Cardiac fibroblast (primary cell): Measurements from ENCODE around the gene MGAT5B.

Source experiments
- DNase-seq, 2 donors: peaks; one replicate each; pipeline versions ENCODE4 v3.0.0 to v3.0.0-alpha.2; 2010; ENCODE audit warnings: low read depth in 2 of 2
- H3K4me3 ChIP-seq, 2 donors: replicated peaks in 1 of 2; 1 replicate in 1 of 2; 2 replicates in 1 of 2; pipeline ENCODE4 v1.5.1; 2011; ENCODE audit warnings: low read depth in 2 of 2, low read length in 2 of 2, mild to moderate bottlenecking in 2 of 2, moderate library complexity in 1 of 2
- TF ChIP-seq, protein P1 (sequence below): IDR thresholded peaks from one replicate; pipeline ENCODE4 v1.5.1; 2011; ENCODE audit warnings: low read depth, mild to moderate bottlenecking, low read length, inconsistent platforms

MGAT5B gene

DNA sequence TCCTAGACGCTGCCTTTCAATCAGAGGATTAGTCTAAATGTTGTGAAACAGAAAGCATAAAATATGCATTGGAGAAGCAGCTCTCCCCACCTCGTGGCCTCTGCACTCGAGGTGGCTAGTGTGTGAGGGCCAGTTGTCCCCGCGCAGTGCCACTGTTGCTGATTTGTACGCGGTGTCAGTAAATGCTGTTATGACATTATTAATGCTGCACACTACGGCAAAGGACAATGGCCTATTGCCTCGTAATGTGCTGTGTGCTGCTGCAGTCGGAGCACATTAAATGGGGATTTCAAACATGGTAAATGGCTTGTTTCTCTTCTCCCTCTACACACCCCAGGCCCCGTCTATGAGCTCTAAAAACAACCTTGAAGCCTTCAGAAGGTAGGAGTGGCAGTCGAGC, 5.7 kb upstream of the MGAT5B start:
- DNase-seq: no peak
- TF ChIP-seq, protein P1, sequence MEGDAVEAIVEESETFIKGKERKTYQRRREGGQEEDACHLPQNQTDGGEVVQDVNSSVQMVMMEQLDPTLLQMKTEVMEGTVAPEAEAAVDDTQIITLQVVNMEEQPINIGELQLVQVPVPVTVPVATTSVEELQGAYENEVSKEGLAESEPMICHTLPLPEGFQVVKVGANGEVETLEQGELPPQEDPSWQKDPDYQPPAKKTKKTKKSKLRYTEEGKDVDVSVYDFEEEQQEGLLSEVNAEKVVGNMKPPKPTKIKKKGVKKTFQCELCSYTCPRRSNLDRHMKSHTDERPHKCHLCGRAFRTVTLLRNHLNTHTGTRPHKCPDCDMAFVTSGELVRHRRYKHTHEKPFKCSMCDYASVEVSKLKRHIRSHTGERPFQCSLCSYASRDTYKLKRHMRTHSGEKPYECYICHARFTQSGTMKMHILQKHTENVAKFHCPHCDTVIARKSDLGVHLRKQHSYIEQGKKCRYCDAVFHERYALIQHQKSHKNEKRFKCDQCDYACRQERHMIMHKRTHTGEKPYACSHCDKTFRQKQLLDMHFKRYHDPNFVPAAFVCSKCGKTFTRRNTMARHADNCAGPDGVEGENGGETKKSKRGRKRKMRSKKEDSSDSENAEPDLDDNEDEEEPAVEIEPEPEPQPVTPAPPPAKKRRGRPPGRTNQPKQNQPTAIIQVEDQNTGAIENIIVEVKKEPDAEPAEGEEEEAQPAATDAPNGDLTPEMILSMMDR: no peak
- no peak overlapping the region for H3K4me3 ChIP-seq

DNA sequence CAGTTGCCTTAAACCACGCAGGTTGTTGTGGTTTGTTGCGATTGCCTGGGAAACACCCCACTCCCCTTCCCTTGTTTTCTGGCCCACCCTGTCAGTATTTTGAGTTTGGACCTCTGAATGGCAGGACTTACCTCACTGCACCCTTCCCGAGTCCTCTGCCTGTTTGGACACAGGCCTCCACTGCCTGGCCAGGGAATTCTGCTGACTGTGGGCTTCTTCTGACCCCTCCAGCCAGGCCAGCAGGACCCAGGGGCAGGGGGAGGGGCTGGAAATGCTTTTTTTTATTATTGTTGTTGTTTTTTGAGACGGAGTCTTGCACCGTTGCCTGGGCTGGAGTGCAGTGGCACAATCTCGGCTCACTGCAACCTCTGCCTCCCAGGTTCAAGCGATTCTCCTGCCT, 4.2 kb upstream of the MGAT5B start:
- no peak for DNase-seq
- H3K4me3 ChIP-seq: no peak overlapping the region
- TF ChIP-seq, protein P1: no peak

DNA sequence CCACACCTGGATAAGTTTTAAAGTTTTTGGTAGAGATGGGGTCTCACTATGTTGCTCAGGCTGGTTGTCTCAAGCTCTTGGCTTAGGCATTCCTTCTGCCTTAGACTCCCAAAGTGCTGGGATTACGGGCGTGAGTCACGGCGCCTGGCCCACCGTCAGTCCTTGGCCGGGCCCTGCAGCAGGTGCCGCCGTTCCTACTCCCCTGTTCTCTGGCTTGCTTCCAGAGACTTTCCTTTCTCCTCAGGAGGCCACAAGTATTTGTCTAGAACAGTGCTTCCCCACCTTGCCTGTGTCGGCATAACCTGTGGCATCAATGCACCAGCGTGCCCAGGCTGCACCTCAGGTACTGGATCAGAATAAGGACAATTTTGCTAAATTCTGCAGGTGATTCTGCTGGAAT, 3.0 kb upstream of the MGAT5B start:
- no peak overlapping the region for H3K4me3 ChIP-seq

GRCh38 chr17:76866203-76866602, 2.0 kb upstream of the MGAT5B start:
- TF ChIP-seq, protein P1: no peak

More for the DNA sequence above, 3.0 kb upstream of the MGAT5B start:
- TF ChIP-seq, protein P1: no peak
- no peak for DNase-seq

GRCh38 chr17:76866774-76867577, 1.2 kb upstream of the MGAT5B start:
- no peak overlapping the region for H3K4me3 ChIP-seq
- TF ChIP-seq, protein P1: no peak
- peak; percentile 29 to 59 for DNase-seq

More at GRCh38 chr17:76866203-76866602, 2.0 kb upstream of the MGAT5B start:
- DNase-seq: no peak
- H3K4me3 ChIP-seq: no peak overlapping the region

DNA sequence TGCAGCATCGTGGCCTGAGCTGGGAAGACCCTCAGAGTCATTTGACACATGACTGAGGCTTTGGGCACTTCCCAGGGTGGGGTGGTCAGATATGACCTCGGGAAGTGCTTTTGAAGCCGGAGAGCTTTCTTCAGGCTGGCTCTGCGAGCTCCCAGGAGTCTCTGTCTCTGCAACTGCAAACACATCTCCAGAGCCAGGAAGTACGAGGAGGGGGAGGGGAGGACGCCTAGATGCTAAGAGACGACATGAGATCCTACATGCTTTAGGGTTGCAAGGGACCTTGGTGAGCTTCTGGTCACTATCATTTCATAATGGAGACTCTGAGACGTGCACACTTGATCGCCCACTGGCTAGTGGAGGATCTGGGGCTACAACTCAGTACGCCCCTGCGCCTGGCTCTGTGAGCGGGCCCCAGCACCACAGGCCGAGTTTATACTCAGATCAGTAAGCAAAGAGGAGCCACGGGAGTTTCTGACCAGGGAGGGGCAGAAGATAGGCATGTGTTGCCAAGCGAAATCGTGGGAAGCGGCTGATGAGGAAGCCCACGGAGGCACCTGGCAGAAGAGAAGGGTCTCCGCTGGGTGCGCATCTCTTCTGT, 527 bp upstream of the MGAT5B start:
- TF ChIP-seq, protein P1: no peak
- peak overlapping the region in 1 of 2 donors; percentile 28 for H3K4me3 ChIP-seq
- DNase-seq: peak; percentile 55 to 64
